Ramos (cell line): ENCODE data around the gene IL17RA.

Source experiments
- in situ Hi-C: fragments of 300-500 bp; cut with MboI; formaldehyde crosslinking; loops from one replicate; pipeline ENCODE4 v1.14.3; 2022; ENCODE audit warnings: low sequenced_read_pairs; ENCODE audit not compliant: unreplicated experiment

Gene IL17RA

DNA sequence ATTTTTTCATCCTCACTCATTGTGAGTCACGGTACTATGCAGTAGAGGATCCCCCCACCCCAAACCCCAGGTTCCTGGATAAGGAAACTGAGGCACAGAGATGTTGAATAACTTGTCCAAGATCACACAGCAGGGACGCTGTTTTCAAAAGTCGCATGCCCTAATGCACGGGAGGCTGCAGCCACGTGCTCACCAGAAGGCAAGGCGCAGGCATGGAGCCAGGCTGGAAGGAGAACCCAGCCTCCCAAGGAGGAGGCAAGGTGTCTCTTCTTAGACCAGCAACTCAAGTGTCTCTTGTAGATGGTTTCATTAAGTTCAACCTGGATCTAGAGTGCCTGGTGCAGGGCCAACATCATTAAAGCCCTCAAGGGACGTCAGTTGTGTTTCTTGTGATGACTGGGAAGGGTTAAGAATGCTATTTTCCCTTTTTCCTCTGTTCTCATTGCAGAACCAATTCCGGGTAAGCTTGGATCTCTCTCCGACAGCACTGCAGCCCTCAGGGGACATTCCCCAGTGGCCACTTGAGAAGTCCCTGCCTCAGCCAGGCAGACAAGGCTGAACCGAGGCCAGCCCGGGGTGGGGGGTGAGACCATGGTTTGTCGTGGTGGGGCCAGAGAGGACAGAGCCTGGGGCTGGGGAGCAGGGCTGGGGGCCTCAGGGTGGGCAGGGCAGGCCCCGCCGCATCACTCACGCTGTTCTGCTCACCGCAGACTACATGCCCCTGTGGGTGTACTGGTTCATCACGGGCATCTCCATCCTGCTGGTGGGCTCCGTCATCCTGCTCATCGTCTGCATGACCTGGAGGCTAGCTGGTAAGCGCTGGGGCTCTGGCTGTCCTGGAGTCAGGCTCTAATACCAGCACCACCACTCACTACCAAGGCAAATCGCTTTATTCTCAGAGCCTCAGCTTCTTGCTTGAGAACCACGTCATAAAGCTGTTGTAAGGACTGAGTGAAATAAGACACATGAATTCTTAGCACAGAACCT is 20.6 kb downstream of the IL17RA start:
- in situ Hi-C loops: no loop called here

DNA sequence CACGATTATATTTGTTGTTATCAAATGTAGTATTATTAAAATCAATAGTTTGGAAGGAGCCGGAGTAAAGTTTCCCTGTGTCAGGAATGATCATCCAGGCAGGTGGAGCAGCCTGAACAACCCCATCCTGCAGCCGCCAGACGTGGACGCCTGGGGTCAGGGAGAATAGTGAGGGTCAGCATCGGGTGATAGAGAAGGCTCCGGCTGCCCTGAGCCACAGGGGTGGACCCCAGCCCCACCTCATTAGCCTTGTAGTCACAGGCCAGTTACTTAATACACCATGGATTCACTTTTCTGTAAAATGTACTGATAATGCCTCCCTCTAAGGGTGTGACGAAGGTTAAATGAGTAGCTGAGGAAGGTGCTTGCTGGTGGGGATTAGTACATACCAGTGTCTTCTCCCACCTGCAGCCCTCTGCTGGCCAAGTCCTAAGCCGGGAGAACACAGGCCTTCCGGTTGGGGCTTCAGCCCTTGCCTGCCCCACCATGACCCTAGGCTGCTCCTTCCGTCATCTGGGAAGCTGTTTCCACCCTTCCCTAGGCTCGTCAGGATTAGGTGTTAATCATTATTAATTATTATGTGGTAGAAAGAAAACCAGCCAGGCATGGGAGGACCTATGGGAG is 21.5 kb downstream of the IL17RA start:
- in situ Hi-C loops: no loop called here

DNA sequence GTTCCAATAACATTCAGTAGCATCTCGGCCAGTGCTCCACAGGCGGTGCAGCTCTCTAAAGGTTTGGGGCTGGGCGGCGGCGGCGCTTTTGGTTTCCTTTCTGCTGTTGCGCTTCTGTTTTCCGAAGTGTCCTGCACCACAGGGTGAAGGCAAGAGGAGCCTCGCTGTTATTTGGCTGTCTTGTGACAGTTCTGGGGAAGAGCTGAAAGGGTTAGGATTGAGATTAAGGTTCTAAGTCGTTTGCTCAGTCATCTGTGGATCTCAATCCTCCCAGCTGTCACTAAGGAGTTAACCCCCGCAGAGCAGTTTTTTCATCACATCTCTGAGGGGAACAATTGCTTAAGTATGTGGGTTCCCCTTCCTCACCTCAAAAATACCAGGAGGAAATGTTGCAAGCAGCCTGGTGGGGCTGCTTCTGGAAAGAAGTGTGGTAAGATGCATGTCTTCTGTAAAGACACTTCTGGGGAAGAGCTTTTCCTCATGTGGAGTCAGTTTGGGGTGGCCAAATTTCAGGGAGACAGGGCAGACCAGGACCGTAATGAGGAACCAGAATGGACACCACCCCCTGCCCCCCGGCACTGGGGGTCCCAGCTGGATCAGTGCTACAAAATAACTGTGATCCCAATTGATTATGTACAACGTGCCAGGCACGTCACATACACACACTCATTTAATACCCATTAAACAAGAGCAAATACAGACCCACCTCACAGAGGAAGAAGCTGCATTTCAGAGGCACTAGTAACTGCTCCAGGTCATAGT is 22.2 kb downstream of the IL17RA start:
- in situ Hi-C loops: no loop called here

GRCh38 chr22:17107547-17107810 is 22.7 kb downstream of the IL17RA start:
- in situ Hi-C loops: no loop called here

GRCh38 chr22:17108256-17109112 is 23.7 kb downstream of the IL17RA start:
- in situ Hi-C loops: no loop called here

- in situ Hi-C loops: no loop called here
Observed at GRCh38 chr22:17109113-17109865, 24.5 kb downstream of the IL17RA start.

DNA sequence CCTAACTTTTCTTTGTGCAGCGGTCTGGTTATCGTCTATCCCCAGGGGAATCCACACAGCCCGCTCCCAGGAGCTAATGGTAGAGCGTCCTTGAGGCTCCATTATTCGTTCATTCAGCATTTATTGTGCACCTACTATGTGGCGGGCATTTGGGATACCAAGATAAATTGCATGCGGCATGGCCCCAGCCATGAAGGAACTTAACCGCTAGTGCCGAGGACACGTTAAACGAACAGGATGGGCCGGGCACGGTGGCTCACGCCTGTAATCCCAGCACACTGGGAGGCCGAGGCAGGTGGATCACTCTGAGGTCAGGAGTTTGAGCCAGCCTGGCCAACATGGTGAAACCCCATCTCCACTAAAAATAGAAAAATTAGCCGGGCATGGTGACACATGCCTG is 25.2 kb downstream of the IL17RA start:
- in situ Hi-C loops: no loop called here

GRCh38 chr22:17110791-17111550 is 26.2 kb downstream of the IL17RA start:
- in situ Hi-C loops: no loop called here

DNA sequence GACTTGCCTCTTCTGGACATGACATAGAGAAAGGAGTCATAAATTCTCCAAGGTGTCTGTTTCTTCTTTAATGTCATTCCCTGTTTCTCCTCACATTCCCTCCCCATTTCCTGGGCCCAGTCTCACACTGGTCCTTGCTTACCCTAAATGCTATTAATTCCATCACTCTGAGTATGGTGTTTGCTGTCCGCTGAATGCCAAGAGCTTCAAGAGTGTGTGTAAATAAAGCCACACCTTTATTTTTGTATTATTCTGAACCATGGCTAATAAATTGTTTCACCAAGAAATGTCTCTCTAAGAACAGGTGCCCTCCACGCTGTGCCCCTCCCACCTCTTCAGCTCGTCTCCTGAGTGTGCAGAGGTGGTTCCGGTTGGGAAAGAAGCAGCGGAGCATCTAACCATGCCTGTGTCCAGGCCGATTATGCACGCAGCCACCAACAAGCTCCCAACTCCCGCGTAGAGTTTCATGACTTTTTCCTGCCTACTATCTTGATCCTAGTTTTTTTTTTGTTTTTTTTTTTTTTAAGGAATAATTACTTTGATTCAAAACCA is 27.8 kb downstream of the IL17RA start:
- in situ Hi-C loops: no loop called here

GRCh38 chr22:17113600-17113999 is 28.8 kb downstream of the IL17RA start:
- in situ Hi-C loops: no loop called here

GRCh38 chr22:17114173-17114897 is 29.5 kb downstream of the IL17RA start:
- in situ Hi-C loops: no loop called here

GRCh38 chr22:17114898-17115235 is 30.1 kb downstream of the IL17RA start:
- in situ Hi-C loops: no loop called here

- in situ Hi-C loops: no loop called here
Observed at GRCh38 chr22:17115236-17115635, 30.4 kb downstream of the IL17RA start.

DNA sequence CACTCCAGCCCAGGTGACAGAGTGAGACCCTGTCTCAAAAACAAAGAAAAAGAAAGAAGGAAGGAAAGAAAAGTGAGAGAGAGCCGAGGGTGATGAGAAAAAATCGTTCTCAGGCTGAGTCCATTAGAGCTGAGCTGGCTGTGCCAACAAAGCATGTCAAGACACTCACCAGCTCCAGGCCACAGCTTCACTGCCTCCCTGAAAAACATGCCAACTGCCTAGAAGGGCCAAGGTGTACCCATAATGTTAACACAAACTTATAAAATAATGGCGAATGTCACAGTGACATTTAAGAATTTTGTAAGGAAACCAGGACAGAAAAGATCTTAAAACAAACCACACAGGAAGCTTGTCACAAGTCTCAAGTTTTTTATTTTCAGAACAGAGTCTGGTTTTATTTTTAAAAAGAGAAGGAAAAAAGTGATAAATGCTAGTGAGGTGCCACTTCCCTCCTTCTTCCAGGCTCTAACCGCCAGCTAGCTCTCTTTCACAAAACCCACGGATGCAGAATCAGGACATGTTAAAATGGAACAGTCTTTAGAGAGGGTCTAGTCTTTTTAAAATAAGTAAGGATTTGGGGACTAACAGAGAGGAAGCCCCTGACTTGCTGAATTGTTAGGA is 31.3 kb downstream of the IL17RA start:
- in situ Hi-C loops: no loop called here

GRCh38 chr22:17116572-17117330 is 32.0 kb downstream of the IL17RA start:
- in situ Hi-C loops: no loop called here

- in situ Hi-C loops: no loop called here
Observed at GRCh38 chr22:17117400-17117799, 32.6 kb downstream of the IL17RA start.

DNA sequence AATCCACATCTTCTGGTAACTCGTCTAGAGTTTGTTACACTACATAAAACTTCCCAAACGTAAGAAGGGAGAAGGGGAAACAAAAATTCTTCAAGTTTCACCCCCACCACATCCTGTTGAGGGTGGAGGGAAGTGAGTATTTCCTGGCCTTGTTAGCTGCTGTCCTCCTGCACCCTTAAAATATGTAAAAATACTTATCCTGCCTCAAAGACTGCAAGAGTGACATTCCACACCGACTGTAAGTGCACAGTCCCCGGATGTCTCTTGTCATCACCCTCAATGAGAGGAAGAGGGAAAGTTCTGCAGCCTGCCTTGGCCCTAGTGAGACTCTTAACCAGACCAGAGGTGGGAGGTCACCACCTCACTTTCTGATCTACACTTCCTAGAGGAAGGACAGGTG is 33.1 kb downstream of the IL17RA start:
- in situ Hi-C loops: no loop called here
